ENCODE measurements around the gene PTPRD.

Gene PTPRD

DNA sequence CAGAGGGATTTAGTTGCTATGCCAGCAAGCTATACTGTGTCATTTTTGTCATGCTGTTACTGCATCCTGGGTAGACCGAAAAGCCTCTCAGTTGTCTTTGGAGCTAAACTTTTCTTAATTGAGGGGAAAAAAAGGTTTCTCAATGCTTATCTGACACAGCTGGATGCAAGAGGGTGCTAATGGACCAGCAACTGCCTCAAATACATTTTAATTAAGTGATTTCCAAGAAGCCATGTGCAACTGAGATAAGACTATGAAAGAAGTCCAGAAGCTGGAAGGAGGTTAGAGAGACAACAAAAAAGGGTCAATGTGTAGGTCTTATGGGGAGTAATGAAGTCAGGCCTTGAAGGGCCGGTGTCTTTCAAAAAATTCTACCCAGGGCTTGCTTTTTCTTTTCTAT is 2347.5 kb downstream of the PTPRD start:
- DNase-seq: no peak
